Endothelial cell of umbilical vein (primary cell): Measurements from ENCODE around the gene DEXI. TPM values are rescaled to one million over a fixed set of nuclear protein-coding genes. Genes with fewer than 3 reads are reported as not detected.

Experiments
- BruUV-seq: library from RNA; stranded (reverse); fragments of 400-500 nt; replicated peaks from 2 replicates; lab custom pipeline; 2021; lab: Mats Ljungman, UMichigan
- CTCF ChIA-PET: fragments of 300-600, 350-600 bp; sonication (Branson Sonifier 250); formaldehyde crosslinking; loops from one replicate; lab custom pipeline; 2021; ENCODE audit warnings: antibody characterized with exemption, inconsistent platforms; lab: Charles Lee
- POLR2A ChIA-PET: fragments of 300-600, 350-600 bp; sonication (Branson Sonifier 250); formaldehyde crosslinking; loops from one replicate; lab custom pipeline; 2021; ENCODE audit warnings: antibody characterized with exemption, inconsistent platforms; lab: Charles Lee
- DNase-seq: peaks from one replicate; pipeline ENCODE4 v3.0.0-alpha.2; 2011; ENCODE audit warnings: low read depth, low spot score
- FAIRE-seq: peaks from 2 replicates; lab custom pipeline; 2011; peaks lifted over from hg19 to GRCh38; lab: Jason Lieb, UNC
- H2AFZ ChIP-seq: 2 replicates; pipeline ENCODE4 v1.6.0; 2012; ENCODE audit warnings: low read depth, low read length, control low read depth, inconsistent platforms
- H3K27ac ChIP-seq: 2 replicates; pipeline ENCODE4 v1.5.1; 2011; ENCODE audit warnings: low read depth, mild to moderate bottlenecking, control low read depth, low read length, moderate library complexity; ENCODE audit not compliant: insufficient read depth
- H3K27me3 ChIP-seq, 2 experiments: 2 replicates each; pipeline versions ENCODE4 v1.6.0 to v1.6.1; 2011; ENCODE audit warnings: low read length in 2 of 2, mixed read lengths in 1 of 2; ENCODE audit not compliant: control insufficient read depth in 2 of 2, insufficient read depth in 2 of 2
- H3K36me3 ChIP-seq, 2 experiments: 2 replicates in 1 of 2; 3 replicates in 1 of 2; pipeline ENCODE4 v1.5.1; 2011; ENCODE audit warnings: low read length in 2 of 2, mild to moderate bottlenecking in 1 of 2, moderate library complexity in 1 of 2; ENCODE audit not compliant: control insufficient read depth in 2 of 2, insufficient read depth in 2 of 2; ENCODE audit errors: extremely low read depth in 1 of 2
- H3K4me1 ChIP-seq: 3 replicates; pipeline ENCODE4 v1.5.1; 2011; ENCODE audit warnings: mild to moderate bottlenecking, low read length; ENCODE audit not compliant: control insufficient read depth, insufficient read depth; ENCODE audit errors: extremely low read depth
- H3K4me2 ChIP-seq: 2 replicates; pipeline ENCODE4 v1.6.1; 2011; ENCODE audit warnings: low read length, control low read depth, mixed read lengths; ENCODE audit not compliant: insufficient read depth
- H3K4me3 ChIP-seq, 3 experiments: fragments of 200-600 bp in 1 of 3; sonication (generic), shearing (Covaris generic) in 1 of 3; replicated peaks in 1 of 3; 2 replicates each; pipeline ENCODE4 v1.5.1; 2011 to 2016; ENCODE audit warnings: control low read depth in 3 of 3, low read length in 3 of 3, mild to moderate bottlenecking in 2 of 3, inconsistent platforms in 1 of 3, low read depth in 1 of 3, moderate library complexity in 1 of 3; ENCODE audit not compliant: insufficient read depth in 1 of 3
- H3K79me2 ChIP-seq: 2 replicates; pipeline ENCODE4 v1.6.0; 2012; ENCODE audit warnings: low read length, inconsistent platforms; ENCODE audit not compliant: control insufficient read depth, insufficient read depth
- H3K9ac ChIP-seq: replicated peaks from 2 replicates; pipeline ENCODE3; 2011; ENCODE audit warnings: low read length, control low read depth; ENCODE audit not compliant: insufficient read depth; ENCODE audit errors: extremely low read depth
- H3K9me1 ChIP-seq: replicated peaks from 3 replicates; pipeline ENCODE4 v1.6.0; 2011; ENCODE audit warnings: mild to moderate bottlenecking, low read length; ENCODE audit not compliant: control insufficient read depth, insufficient read depth; ENCODE audit errors: extremely low read depth
- H3K9me3 ChIP-seq: replicated peaks from 2 replicates; pipeline ENCODE4 v1.5.1; 2012; ENCODE audit warnings: low read length, inconsistent platforms; ENCODE audit not compliant: control insufficient read depth, insufficient read depth
- H4K20me1 ChIP-seq: replicated peaks from 2 replicates; pipeline ENCODE3; 2011; ENCODE audit warnings: mild to moderate bottlenecking, low read length; ENCODE audit not compliant: control insufficient read depth, insufficient read depth; ENCODE audit errors: extremely low read depth
- CTCF ChIP-seq, 2 donors: IDR thresholded peaks; 1 replicate in 1 of 2; 2 replicates in 1 of 2; pipeline ENCODE4 v1.5.1; 2011; ENCODE audit warnings: low read length in 2 of 2, mild to moderate bottlenecking in 2 of 2, moderate library complexity in 2 of 2, control low read depth in 1 of 2, inconsistent platforms in 1 of 2, low read depth in 1 of 2; ENCODE audit not compliant: insufficient read depth in 1 of 2; ENCODE audit errors: extremely low read depth in 1 of 2
- FOS ChIP-seq: IDR thresholded peaks from 2 replicates; pipeline ENCODE4 v1.6.1; 2011; ENCODE audit warnings: mild to moderate bottlenecking, low read length, moderate library complexity, borderline replicate concordance; ENCODE audit not compliant: insufficient read depth
- GATA2 ChIP-seq: IDR thresholded peaks from 2 replicates; pipeline ENCODE4 v1.7.0; 2011; ENCODE audit warnings: low read depth, mild to moderate bottlenecking, moderate library complexity, mixed read lengths, low read length; ENCODE audit not compliant: insufficient read length, insufficient read depth
- JUN ChIP-seq: IDR thresholded peaks from 2 replicates; pipeline ENCODE4 v1.6.1; 2011; ENCODE audit warnings: borderline replicate concordance, low read depth; ENCODE audit not compliant: insufficient read length, insufficient read depth
- POLR2A ChIP-seq: IDR thresholded peaks from 2 replicates; pipeline ENCODE4 v1.6.1; 2012; ENCODE audit warnings: low read depth, mild to moderate bottlenecking, control low read depth, low read length
- POLR2AphosphoS5 ChIP-seq: IDR thresholded peaks from 2 replicates; pipeline ENCODE4 v1.6.1; 2012; ENCODE audit warnings: low read depth, mild to moderate bottlenecking, control low read depth, low read length, moderate library complexity; ENCODE audit not compliant: insufficient read depth
- dilution Hi-C: fragments of 300-500 bp; cut with MboI; formaldehyde crosslinking; loops from one replicate; pipeline ENCODE4 v1.15.0; 2019; ENCODE audit warnings: low sequenced_read_pairs; ENCODE audit not compliant: extremely low pct_ligation_motif_present
- intact Hi-C: fragments of 100-400 bp; cut with micrococcal nuclease; formaldehyde crosslinking; loops from one replicate; pipeline ENCODE4 v1.10.0; 2022
- polyA plus RNA-seq, 4 experiments: library from polyadenylated mRNA; depleted of rRNA in 3 of 4; stranded (reverse) in 3 of 4; unstranded in 1 of 4; fragments of >200 nt; gene quantifications; 2 replicates each; pipeline versions ENCODE4 v1.2.1 to v1.2.3, GENCODE V29; 2011 to 2012; ENCODE audit warnings: missing spikeins in 1 of 4
- total RNA-seq: library from RNA; stranded (reverse); gene quantifications from 2 replicates; pipeline ENCODE4 v1.2.3, GENCODE V29; 2021

The DEXI gene
- total and polyA plus RNA-seq, 2 donors (not counting 3 experiments of a cell fraction or from before 2014, with no cell fraction given) = 32.8 to 69.5 TPM

- H2AFZ ChIP-seq = no peak overlapping the region
- H3K36me3 ChIP-seq = peaks cover 4 to 6% of the 10 kb centered on the region in 2 experiments
- POLR2A ChIA-PET = interaction anchor here (3.6 kb wide), 1 partner anchor 290 kb away, joined by 22 read pairs; the partner anchor contains the start of gene SOCS1
- no peak for FAIRE-seq
- no peak for DNase-seq
- H3K4me1 ChIP-seq = no peaks in the 10 kb centered on the region
- H3K9me3 ChIP-seq = no peaks in the 10 kb centered on the region
- H3K9me1 ChIP-seq = no peaks in the 10 kb centered on the region
- H3K4me2 ChIP-seq = no peak overlapping the region
- no TSS peak for BruUV-seq
- H3K79me2 ChIP-seq = no peaks in the 10 kb centered on the region
- no peak overlapping the region for H3K9ac ChIP-seq
- TF ChIP-seq CTCF (IDR thresholded peaks at IDR 0.05; ENCODE audit: extremely low read depth in 1 of 2, insufficient read depth in 1 of 2, low read depth in 1 of 2, low read length in 2 of 2) (no peak), POLR2A (no peak), GATA2 (no peak), FOS (no peak), JUN (no peak), POLR2AphosphoS5 (no peak)
- H3K27me3 ChIP-seq = no peaks in the 10 kb centered on the region
- dilution Hi-C loops = no loop called here
- H4K20me1 ChIP-seq = no peaks in the 10 kb centered on the region
- no peak overlapping the region for H3K4me3 ChIP-seq
- H3K27ac ChIP-seq = no peak overlapping the region
- intact Hi-C loops = no loop called here
- CTCF ChIA-PET = interaction anchor here (1.9 to 12.3 kb wide), 3 partner anchors 12 to 392 kb away, joined by 5 to 347 read pairs (median 70); partner anchors contain the start of gene SOCS1
Measured at GRCh38 chr16:10965440-10966061, 23.3 kb upstream of the DEXI start.
